Body of pancreas (tissue), 4 donors: ENCODE results near the gene BACH1. TPM values are rescaled to one million over a fixed set of nuclear protein-coding genes. Genes with fewer than 3 reads are reported as not detected.

ENCODE experiments used
- ATAC-seq: fragments of 150-250 bp; one replicate; pipeline ENCODE4 v1.9.1; 2016
- DNase-seq, 4 donors: peaks; one replicate each; pipeline ENCODE4 v3.0.0-alpha.2; 2019
- H3K27ac ChIP-seq, 4 donors: fragments of 200-600 bp; sonication (generic); 1 replicate in 3 of 4; 2 replicates in 1 of 4; pipeline versions ENCODE4 v1.5.1 to v1.6.1; 2016 to 2019; ENCODE audit warnings: mild to moderate bottlenecking in 1 of 4, mixed read lengths in 1 of 4, moderate library complexity in 1 of 4
- H3K27me3 ChIP-seq, 2 donors: fragments of 200-600 bp; sonication (generic); one replicate each; pipeline ENCODE4 v1.6.0; 2016; ENCODE audit warnings: mild to moderate bottlenecking in 1 of 2
- H3K36me3 ChIP-seq, 2 donors: fragments of 200-600 bp; sonication (generic); replicated peaks in 1 of 2; 2 replicates each; pipeline ENCODE4 v1.5.1; 2016; ENCODE audit warnings: low read depth in 2 of 2; ENCODE audit not compliant: insufficient read depth in 1 of 2
- H3K4me1 ChIP-seq: fragments of 200-600 bp; sonication (generic); one replicate; pipeline ENCODE4 v1.6.0; 2016
- H3K4me3 ChIP-seq, 2 donors: fragments of 200-600 bp; sonication (generic); 1 replicate in 1 of 2; 2 replicates in 1 of 2; pipeline ENCODE4 v1.5.1; 2016 to 2019
- H3K9me3 ChIP-seq, 3 donors: fragments of 200-600 bp; sonication (generic); 1 replicate in 2 of 3; 2 replicates in 1 of 3; pipeline ENCODE4 v1.5.1; 2016
- POLR2A ChIP-seq, 3 donors: fragments of 450-650 bp; IDR thresholded peaks; one replicate each; pipeline ENCODE4 v1.6.1; 2016; ENCODE audit warnings: antibody characterized with exemption in 3 of 3, mild to moderate bottlenecking in 2 of 3
- WGBS, 2 donors: methylation state at CpG; one replicate each; pipeline ENCODE4 v1.1.5; 2017; 5-methylcytosine and 5-hydroxymethylcytosine counted together
- intact Hi-C: fragments of 100-400 bp; cut with DNase I; formaldehyde crosslinking; loops from one replicate; pipeline ENCODE4 v1.15.1; 2023
- total RNA-seq, 2 donors: library from RNA; depleted of rRNA; stranded (reverse); fragments of >200 nt; gene quantifications; one replicate each; pipeline ENCODE4 v1.1.0, GENCODE V29; 2016
- TF ChIP-seq, protein P1 (sequence below), 7 experiments: fragments of 450-650 bp in 4 of 7; fragments of 200-600 bp in 3 of 7; sonication (generic) in 3 of 7; IDR thresholded peaks; one replicate each; pipeline ENCODE4 v1.5.1; 2016 to 2019; ENCODE audit warnings: antibody characterized with exemption in 7 of 7

Gene BACH1
- total RNA-seq, 2 donors from 2014 or later: 28.5 to 29.7 TPM

DNA sequence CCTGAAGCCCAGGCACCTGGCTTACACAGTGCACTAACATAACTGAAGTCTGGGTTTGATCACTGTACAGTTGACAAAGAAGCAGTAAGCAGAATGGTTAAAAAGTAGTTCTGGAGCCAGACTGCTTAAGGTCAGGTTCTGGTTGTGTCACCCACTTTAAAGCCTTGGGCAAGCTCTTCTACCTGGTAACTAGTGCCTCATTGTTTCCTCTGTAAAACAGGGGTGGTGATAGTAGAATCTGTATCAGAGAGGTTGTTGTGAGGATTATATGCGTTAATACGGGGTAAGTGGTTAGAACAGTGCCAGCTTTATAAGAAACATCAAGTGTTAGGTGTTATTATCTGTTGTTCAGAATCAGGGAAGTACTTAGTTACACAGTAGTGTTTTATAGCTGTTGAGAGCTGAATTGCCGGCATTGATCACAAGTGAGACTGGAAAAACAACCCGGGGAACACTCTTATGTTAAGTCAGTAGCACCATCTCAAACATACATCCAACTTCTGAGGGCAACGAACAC lies 3.7 kb downstream of the BACH1 start:
- H3K27ac ChIP-seq: peak overlapping the region; percentile 28 to 98 (median 40)
- DNase-seq (no peak), ATAC-seq (no peak)
- no peaks in the 10 kb centered on the region for H3K36me3 ChIP-seq
- intact Hi-C loops: no loop called here
- 15% methylated on average over 5 of the region's 5 CpGs for WGBS, 2 donors
- no peak overlapping the region for H3K4me3 ChIP-seq
- no peaks in the 10 kb centered on the region for H3K9me3 ChIP-seq
- TF ChIP-seq, protein P1, sequence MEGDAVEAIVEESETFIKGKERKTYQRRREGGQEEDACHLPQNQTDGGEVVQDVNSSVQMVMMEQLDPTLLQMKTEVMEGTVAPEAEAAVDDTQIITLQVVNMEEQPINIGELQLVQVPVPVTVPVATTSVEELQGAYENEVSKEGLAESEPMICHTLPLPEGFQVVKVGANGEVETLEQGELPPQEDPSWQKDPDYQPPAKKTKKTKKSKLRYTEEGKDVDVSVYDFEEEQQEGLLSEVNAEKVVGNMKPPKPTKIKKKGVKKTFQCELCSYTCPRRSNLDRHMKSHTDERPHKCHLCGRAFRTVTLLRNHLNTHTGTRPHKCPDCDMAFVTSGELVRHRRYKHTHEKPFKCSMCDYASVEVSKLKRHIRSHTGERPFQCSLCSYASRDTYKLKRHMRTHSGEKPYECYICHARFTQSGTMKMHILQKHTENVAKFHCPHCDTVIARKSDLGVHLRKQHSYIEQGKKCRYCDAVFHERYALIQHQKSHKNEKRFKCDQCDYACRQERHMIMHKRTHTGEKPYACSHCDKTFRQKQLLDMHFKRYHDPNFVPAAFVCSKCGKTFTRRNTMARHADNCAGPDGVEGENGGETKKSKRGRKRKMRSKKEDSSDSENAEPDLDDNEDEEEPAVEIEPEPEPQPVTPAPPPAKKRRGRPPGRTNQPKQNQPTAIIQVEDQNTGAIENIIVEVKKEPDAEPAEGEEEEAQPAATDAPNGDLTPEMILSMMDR (IDR thresholded peaks at IDR 0.05): no peak
- H3K27me3 ChIP-seq: no peaks in the 10 kb centered on the region
- H3K4me1 ChIP-seq: peaks cover 74% of the 10 kb centered on the region

DNA sequence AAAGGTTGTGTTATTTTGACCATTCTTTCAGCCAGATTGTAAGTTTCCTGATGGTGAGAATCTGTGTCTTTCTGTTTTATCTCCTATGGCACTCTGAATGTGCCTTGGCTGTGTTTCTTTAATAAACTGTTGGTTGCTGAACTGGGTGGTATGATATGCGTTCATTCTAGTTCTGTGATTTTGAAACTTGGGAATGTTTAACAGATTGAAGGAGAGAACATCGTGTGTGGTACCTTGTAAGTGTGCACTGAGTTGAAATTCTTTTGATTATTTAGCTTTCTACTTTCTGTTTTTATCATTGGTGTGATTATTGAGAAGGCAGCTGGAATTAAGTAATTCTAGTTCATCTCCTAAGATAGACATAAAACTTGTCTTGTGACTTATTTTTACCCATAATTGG lies 4.6 kb downstream of the BACH1 start:
- Histone ChIP-seq H3K27ac (peak overlapping the region in 3 of 4 donors; percentile 29 to 98 (median 52)), H3K27me3 (no peaks in the 10 kb centered on the region), H3K4me3 (no peak overlapping the region), H3K9me3 (no peaks in the 10 kb centered on the region), H3K36me3 (no peaks in the 10 kb centered on the region), H3K4me1 (peaks cover 73% of the 10 kb centered on the region)
- intact Hi-C loops: no loop called here
- no peak for DNase-seq
- no peak for TF ChIP-seq POLR2A (IDR thresholded peaks at IDR 0.05)
- TF ChIP-seq, protein P1 (IDR thresholded peaks at IDR 0.05): no peak
- no peak for ATAC-seq
- WGBS, 2 donors: 16 to 21% methylated on average over 2 of the region's 2 CpGs

DNA sequence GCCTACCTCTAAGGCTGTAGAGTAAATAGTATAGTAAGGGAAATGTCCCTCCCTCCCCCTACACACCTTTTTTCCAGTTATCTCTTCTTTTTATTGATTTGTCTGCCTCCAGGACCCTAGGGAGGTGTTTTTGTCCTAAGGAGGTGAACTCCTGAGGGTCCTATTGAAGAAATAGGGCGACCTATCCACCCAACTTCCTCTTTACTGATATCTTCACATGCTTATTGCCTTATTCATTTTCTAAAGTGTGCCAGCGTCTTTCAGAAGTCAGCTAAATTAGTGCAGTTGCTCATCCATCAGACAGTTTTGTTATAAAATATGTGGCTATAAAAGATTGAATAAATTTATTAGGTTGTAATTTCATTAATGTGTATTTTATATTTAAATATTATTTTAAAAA lies 5.9 kb downstream of the BACH1 start:
- Histone ChIP-seq H3K36me3 (no peaks in the 10 kb centered on the region), H3K4me1 (peaks cover 76% of the 10 kb centered on the region), H3K27me3 (no peaks in the 10 kb centered on the region), H3K27ac (peak overlapping the region in 1 of 4 donors; percentile 98), H3K9me3 (no peaks in the 10 kb centered on the region), H3K4me3 (no peak overlapping the region)
- TF ChIP-seq POLR2A (IDR thresholded peaks at IDR 0.05): no peak
- TF ChIP-seq, protein P1 (IDR thresholded peaks at IDR 0.05): no peak
- WGBS, 2 donors: 28 to 32% methylated on average over 2 of the region's 2 CpGs
- no peak for DNase-seq
- intact Hi-C loops: no loop called here
- no peak for ATAC-seq

DNA sequence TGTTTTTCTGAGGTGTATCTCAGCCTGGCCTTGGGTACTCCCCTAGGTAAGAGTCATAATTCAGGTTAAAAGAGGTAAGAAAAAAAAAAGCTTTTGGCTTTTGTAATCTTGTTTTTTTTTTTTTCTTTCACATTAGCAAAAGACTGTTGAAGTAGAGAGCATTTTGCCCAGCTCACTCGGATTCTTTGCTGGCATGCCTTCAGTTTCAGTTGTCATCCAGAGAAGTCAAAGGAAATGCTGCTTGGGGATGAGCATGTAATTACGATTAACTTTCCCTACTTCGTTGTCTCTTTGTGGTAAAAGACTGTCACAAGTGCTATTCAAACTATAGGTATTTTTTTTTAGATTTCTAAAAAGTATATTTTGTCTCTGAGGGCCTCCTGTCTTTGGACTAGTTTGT lies 6.3 kb downstream of the BACH1 start:
- intact Hi-C loops: no loop called here
- Histone ChIP-seq H3K27me3 (no peaks in the 10 kb centered on the region), H3K4me1 (peaks cover 76% of the 10 kb centered on the region), H3K9me3 (no peaks in the 10 kb centered on the region), H3K36me3 (no peaks in the 10 kb centered on the region), H3K27ac (peak overlapping the region in 2 of 4 donors; percentile 7 to 98), H3K4me3 (no peak overlapping the region)
- TF ChIP-seq POLR2A (IDR thresholded peaks at IDR 0.05): no peak
- TF ChIP-seq, protein P1 (IDR thresholded peaks at IDR 0.05): no peak
- 19 to 23% methylated on average over 3 of the region's 3 CpGs for WGBS, 2 donors
- ATAC-seq (no peak), DNase-seq (no peak)

DNA sequence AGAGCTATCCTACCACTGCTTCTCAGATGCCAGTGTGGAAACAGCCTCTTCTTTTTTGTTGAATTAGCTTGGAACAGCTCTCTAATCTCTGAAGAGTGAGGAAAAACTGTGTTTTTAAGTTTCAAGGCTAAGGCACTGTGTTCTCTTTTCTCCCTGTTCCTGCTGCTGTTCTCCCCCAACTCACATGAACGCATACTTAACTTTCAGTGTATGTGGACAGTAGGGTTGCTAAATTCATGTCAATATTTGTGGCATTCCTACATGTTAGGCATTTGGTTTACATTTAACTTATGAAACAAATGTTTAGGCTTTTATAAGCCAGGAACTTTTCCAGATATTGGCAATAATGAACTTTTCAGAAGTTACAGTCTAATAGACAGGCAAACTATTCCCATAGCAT lies 6.8 kb downstream of the BACH1 start:
- ATAC-seq (no peak), DNase-seq (no peak)
- Histone ChIP-seq H3K36me3 (no peaks in the 10 kb centered on the region), H3K4me3 (no peak overlapping the region), H3K4me1 (peaks cover 75% of the 10 kb centered on the region), H3K9me3 (no peaks in the 10 kb centered on the region), H3K27ac (peak overlapping the region in 2 of 4 donors; percentile 7 to 98), H3K27me3 (no peaks in the 10 kb centered on the region)
- TF ChIP-seq, protein P1 (IDR thresholded peaks at IDR 0.05): no peak
- no peak for TF ChIP-seq POLR2A (IDR thresholded peaks at IDR 0.05)
- intact Hi-C loops: no loop called here
- WGBS, 2 donors: 11 to 35% methylated on average over 1 of the region's 1 CpG
